Measurements from ENCODE around the gene BMP8A. TPM values are rescaled to one million over a fixed set of nuclear protein-coding genes. Genes with fewer than 3 reads are reported as not detected.

BMP8A gene
- total RNA-seq, 1 experiment from 2014 or later: 4.1 TPM

- Histone ChIP-seq H3K4me2 (ENCODE audit: low read length) (no peak overlapping the region), H3K9me3 (ENCODE audit: control insufficient read depth in 1 of 2, insufficient read depth in 1 of 2, low read depth in 1 of 2, low read length in 2 of 2) (no peaks in the 10 kb centered on the region), H2AFZ (ENCODE audit: low read depth, low read length, poor library complexity, severe bottlenecking) (no peak overlapping the region), H3K9ac (ENCODE audit: low read length) (no peak overlapping the region), H3K4me3 (replicated peaks in 1 of 2; ENCODE audit: low read depth in 1 of 2, low read length in 2 of 2) (no peak overlapping the region), H3K4me1 (ENCODE audit: control insufficient read depth in 1 of 2, insufficient read depth in 2 of 2, low read length in 2 of 2) (0 out of 4 replicates have a peak, but pooled peaks cover 0 to 2% of the 10 kb centered on the region in 2 experiments), H3K27ac (ENCODE audit: low read depth, low read length) (no peak overlapping the region), H3K79me2 (ENCODE audit: insufficient read depth, low read length) (no peaks in the 10 kb centered on the region), H3K36me3 (ENCODE audit: control insufficient read depth in 1 of 2, insufficient read depth in 2 of 2, low read length in 2 of 2) (no peaks in the 10 kb centered on the region), H3K27me3 (ENCODE audit: insufficient read depth, low read length) (no peaks in the 10 kb centered on the region), H3K9me2 (ENCODE audit: insufficient read depth) (no peaks in the 10 kb centered on the region), H4K20me1 (ENCODE audit: insufficient read depth) (no peaks in the 10 kb centered on the region)
- CTCF ChIA-PET: no interaction called here
- DNase-seq (ENCODE audit: low read depth, low spot score): no peak
- intact Hi-C loops (cut with micrococcal nuclease): no loop called here
- BruUV-seq (replicated peaks): no TSS peak
- POLR2A ChIA-PET: no interaction called here
- RAD21 ChIA-PET (ENCODE audit: low non-redundant PET in 1 of 2, low total read pairs in 2 of 2, uncharacterized antibody in 2 of 2, unreplicated experiment in 2 of 2): no interaction called here
- TF ChIP-seq, protein P1, sequence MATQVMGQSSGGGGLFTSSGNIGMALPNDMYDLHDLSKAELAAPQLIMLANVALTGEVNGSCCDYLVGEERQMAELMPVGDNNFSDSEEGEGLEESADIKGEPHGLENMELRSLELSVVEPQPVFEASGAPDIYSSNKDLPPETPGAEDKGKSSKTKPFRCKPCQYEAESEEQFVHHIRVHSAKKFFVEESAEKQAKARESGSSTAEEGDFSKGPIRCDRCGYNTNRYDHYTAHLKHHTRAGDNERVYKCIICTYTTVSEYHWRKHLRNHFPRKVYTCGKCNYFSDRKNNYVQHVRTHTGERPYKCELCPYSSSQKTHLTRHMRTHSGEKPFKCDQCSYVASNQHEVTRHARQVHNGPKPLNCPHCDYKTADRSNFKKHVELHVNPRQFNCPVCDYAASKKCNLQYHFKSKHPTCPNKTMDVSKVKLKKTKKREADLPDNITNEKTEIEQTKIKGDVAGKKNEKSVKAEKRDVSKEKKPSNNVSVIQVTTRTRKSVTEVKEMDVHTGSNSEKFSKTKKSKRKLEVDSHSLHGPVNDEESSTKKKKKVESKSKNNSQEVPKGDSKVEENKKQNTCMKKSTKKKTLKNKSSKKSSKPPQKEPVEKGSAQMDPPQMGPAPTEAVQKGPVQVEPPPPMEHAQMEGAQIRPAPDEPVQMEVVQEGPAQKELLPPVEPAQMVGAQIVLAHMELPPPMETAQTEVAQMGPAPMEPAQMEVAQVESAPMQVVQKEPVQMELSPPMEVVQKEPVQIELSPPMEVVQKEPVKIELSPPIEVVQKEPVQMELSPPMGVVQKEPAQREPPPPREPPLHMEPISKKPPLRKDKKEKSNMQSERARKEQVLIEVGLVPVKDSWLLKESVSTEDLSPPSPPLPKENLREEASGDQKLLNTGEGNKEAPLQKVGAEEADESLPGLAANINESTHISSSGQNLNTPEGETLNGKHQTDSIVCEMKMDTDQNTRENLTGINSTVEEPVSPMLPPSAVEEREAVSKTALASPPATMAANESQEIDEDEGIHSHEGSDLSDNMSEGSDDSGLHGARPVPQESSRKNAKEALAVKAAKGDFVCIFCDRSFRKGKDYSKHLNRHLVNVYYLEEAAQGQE (IDR thresholded peaks at IDR 0.05; ENCODE audit: low read depth): no peak
- no peak for TF ChIP-seq ZFX (IDR thresholded peaks at IDR 0.05)
- TF ChIP-seq EGR1 (IDR thresholded peaks at IDR 0.05; ENCODE audit: low read depth): no peak
- TF ChIP-seq POLR2A (IDR thresholded peaks at IDR 0.05; ENCODE audit: borderline replicate concordance, extremely low read depth, insufficient read depth, insufficient read length): no peak
- TF ChIP-seq ZNF274 (IDR thresholded peaks at IDR 0.05; ENCODE audit: low read depth, low read length): no peak
- no peak for TF ChIP-seq YY1 (IDR thresholded peaks at IDR 0.05; ENCODE audit: extremely low read depth, insufficient replicate concordance, low read depth, low read length)
- TF ChIP-seq POLR2AphosphoS5 (IDR thresholded peaks at IDR 0.05; ENCODE audit: low read depth, low read length): no peak
- no peak for ATAC-seq
These were observed 13.9 kb downstream of the BMP8A start for GRCh38 chr1:39505289-39505688.

All from HCT116 (cell line).